ENCODE measurements around the gene HBM.
"Not testable (repeated sequence)": the region's sequence is repeated elsewhere in the genome, so short reads cannot be mapped to it uniquely, and the experiment has no call there.

HBM gene

GRCh38 chr16:180681-181564 lies 15.1 kb downstream of the HBM start:
- DNase-seq (ENCODE audit: extremely low read depth in 1 of 2, low read depth in 1 of 2), result peak; percentile 60 to 67

GRCh38 chr16:181565-182021 lies 15.8 kb downstream of the HBM start:
- DNase-seq (ENCODE audit: extremely low read depth in 1 of 2, low read depth in 1 of 2), result no peak

GRCh38 chr16:183005-183404 lies 17.2 kb downstream of the HBM start:
- no peak for DNase-seq (ENCODE audit: extremely low read depth in 1 of 2, low read depth in 1 of 2)

GRCh38 chr16:185213-185612 lies 19.4 kb downstream of the HBM start:
- DNase-seq (ENCODE audit: extremely low read depth in 1 of 2, low read depth in 1 of 2), result no peak

GRCh38 chr16:185691-186090 lies 19.9 kb downstream of the HBM start:
- DNase-seq (ENCODE audit: extremely low read depth in 1 of 2, low read depth in 1 of 2), result no peak

- no peak for DNase-seq (ENCODE audit: extremely low read depth in 1 of 2, low read depth in 1 of 2)
Measured at GRCh38 chr16:187330-187729, 21.6 kb downstream of the HBM start.

GRCh38 chr16:188674-189073 lies 22.9 kb downstream of the HBM start:
- no peak for DNase-seq (ENCODE audit: extremely low read depth in 1 of 2, low read depth in 1 of 2)

- no peak for DNase-seq (ENCODE audit: extremely low read depth in 1 of 2, low read depth in 1 of 2)
Measured at GRCh38 chr16:189604-190186, 23.9 kb downstream of the HBM start.

GRCh38 chr16:191831-192230 lies 26.1 kb downstream of the HBM start:
- DNase-seq (ENCODE audit: extremely low read depth in 1 of 2, low read depth in 1 of 2), result no peak

GRCh38 chr16:192686-193085 lies 26.9 kb downstream of the HBM start:
- no peak for DNase-seq (ENCODE audit: extremely low read depth in 1 of 2, low read depth in 1 of 2)

GRCh38 chr16:193441-193840 lies 27.7 kb downstream of the HBM start:
- no peak for DNase-seq (ENCODE audit: extremely low read depth in 1 of 2, low read depth in 1 of 2)

- no peak for DNase-seq (ENCODE audit: extremely low read depth in 1 of 2, low read depth in 1 of 2)
Measured at GRCh38 chr16:194516-194915, 28.7 kb downstream of the HBM start.

- no peak for DNase-seq (ENCODE audit: extremely low read depth in 1 of 2, low read depth in 1 of 2)
Measured at GRCh38 chr16:200388-200787, 34.6 kb downstream of the HBM start.

- no peak for DNase-seq (ENCODE audit: extremely low read depth in 1 of 2, low read depth in 1 of 2)
Measured at GRCh38 chr16:203246-203645, 37.5 kb downstream of the HBM start.

GRCh38 chr16:204046-204445 lies 38.3 kb downstream of the HBM start:
- not testable (repeated sequence) for DNase-seq (ENCODE audit: extremely low read depth in 1 of 2, low read depth in 1 of 2)

GRCh38 chr16:209359-209758 lies 43.6 kb downstream of the HBM start:
- not testable (repeated sequence) for DNase-seq (ENCODE audit: extremely low read depth in 1 of 2, low read depth in 1 of 2)

GRCh38 chr16:211631-212180 lies 45.9 kb downstream of the HBM start:
- not testable (repeated sequence) for DNase-seq (ENCODE audit: extremely low read depth in 1 of 2, low read depth in 1 of 2)

GRCh38 chr16:212999-213398 lies 47.2 kb downstream of the HBM start:
- DNase-seq (ENCODE audit: extremely low read depth in 1 of 2, low read depth in 1 of 2), result no peak
